ENCODE data around the gene EPHB1.

Gene EPHB1

GRCh38 chr3:135076341-135076740 is 281.3 kb downstream of the EPHB1 start:
- no peak for TF ChIP-seq ISL1 (CRISPR knock-in tag; IDR thresholded peaks at IDR 0.05)
- TF ChIP-seq ARNTL (CRISPR knock-in tag; IDR thresholded peaks at IDR 0.05; ENCODE audit: borderline replicate concordance, low read depth) = no peak
- TF ChIP-seq OSR1 (CRISPR knock-in tag; IDR thresholded peaks at IDR 0.05) = no peak
- no peak for TF ChIP-seq ZNF70 (CRISPR knock-in tag; IDR thresholded peaks at IDR 0.05)
- TF ChIP-seq ZNF8 (CRISPR knock-in tag; IDR thresholded peaks at IDR 0.05) = no peak
- no peak for ATAC-seq

DNA sequence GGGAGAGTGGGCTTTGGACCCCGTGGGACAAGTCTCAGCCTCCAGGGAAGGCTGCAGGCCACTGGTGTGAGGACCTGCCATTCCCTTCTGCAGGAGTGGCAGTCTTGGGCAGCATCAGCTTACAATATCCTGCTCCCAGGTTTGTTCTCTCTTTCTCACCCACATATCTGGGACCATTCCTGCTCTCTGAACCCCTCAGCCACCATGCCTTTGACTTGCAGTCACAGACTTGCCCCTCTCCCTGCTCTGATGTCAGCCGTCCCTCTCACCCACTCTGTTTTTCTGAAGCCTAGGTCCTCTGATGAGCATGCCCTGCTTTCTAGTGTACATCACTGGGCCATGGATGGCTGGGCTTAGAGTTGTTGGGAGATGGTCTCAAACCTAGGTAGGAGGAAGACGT is 282.1 kb downstream of the EPHB1 start:
- TF ChIP-seq OSR1 (CRISPR knock-in tag; IDR thresholded peaks at IDR 0.05) (no peak), PPARA (CRISPR knock-in tag; IDR thresholded peaks at IDR 0.05; ENCODE audit: borderline replicate concordance) (no peak), ZNF70 (CRISPR knock-in tag; IDR thresholded peaks at IDR 0.05) (no peak), SNAI2 (CRISPR knock-in tag; IDR thresholded peaks at IDR 0.05) (no peak)
- ATAC-seq = no peak

GRCh38 chr3:135078283-135078682 is 283.2 kb downstream of the EPHB1 start:
- TF ChIP-seq CSDC2 (CRISPR knock-in tag; IDR thresholded peaks at IDR 0.05) (no peak), ZFP30 (CRISPR knock-in tag; IDR thresholded peaks at IDR 0.05) (no peak), PPARA (CRISPR knock-in tag; IDR thresholded peaks at IDR 0.05; ENCODE audit: borderline replicate concordance) (no peak)

GRCh38 chr3:135079095-135079494 is 284.0 kb downstream of the EPHB1 start:
- ATAC-seq = no peak
- TF ChIP-seq TOX (CRISPR knock-in tag; IDR thresholded peaks at IDR 0.05; ENCODE audit: borderline replicate concordance) = no peak
- TF ChIP-seq, protein P1, sequence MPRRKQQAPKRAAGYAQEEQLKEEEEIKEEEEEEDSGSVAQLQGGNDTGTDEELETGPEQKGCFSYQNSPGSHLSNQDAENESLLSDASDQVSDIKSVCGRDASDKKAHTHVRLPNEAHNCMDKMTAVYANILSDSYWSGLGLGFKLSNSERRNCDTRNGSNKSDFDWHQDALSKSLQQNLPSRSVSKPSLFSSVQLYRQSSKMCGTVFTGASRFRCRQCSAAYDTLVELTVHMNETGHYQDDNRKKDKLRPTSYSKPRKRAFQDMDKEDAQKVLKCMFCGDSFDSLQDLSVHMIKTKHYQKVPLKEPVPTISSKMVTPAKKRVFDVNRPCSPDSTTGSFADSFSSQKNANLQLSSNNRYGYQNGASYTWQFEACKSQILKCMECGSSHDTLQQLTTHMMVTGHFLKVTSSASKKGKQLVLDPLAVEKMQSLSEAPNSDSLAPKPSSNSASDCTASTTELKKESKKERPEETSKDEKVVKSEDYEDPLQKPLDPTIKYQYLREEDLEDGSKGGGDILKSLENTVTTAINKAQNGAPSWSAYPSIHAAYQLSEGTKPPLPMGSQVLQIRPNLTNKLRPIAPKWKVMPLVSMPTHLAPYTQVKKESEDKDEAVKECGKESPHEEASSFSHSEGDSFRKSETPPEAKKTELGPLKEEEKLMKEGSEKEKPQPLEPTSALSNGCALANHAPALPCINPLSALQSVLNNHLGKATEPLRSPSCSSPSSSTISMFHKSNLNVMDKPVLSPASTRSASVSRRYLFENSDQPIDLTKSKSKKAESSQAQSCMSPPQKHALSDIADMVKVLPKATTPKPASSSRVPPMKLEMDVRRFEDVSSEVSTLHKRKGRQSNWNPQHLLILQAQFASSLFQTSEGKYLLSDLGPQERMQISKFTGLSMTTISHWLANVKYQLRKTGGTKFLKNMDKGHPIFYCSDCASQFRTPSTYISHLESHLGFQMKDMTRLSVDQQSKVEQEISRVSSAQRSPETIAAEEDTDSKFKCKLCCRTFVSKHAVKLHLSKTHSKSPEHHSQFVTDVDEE (CRISPR knock-in tag; IDR thresholded peaks at IDR 0.05) = no peak
- no peak for TF ChIP-seq ZFP30 (CRISPR knock-in tag; IDR thresholded peaks at IDR 0.05)
- no peak for TF ChIP-seq ESRRG (CRISPR knock-in tag; IDR thresholded peaks at IDR 0.05)
- TF ChIP-seq PPARA (CRISPR knock-in tag; IDR thresholded peaks at IDR 0.05; ENCODE audit: borderline replicate concordance) = no peak
- no peak for TF ChIP-seq ZNF565 (CRISPR knock-in tag; conservative IDR thresholded peaks at IDR 0.05; ENCODE audit: low read depth)
- TF ChIP-seq, protein P2, sequence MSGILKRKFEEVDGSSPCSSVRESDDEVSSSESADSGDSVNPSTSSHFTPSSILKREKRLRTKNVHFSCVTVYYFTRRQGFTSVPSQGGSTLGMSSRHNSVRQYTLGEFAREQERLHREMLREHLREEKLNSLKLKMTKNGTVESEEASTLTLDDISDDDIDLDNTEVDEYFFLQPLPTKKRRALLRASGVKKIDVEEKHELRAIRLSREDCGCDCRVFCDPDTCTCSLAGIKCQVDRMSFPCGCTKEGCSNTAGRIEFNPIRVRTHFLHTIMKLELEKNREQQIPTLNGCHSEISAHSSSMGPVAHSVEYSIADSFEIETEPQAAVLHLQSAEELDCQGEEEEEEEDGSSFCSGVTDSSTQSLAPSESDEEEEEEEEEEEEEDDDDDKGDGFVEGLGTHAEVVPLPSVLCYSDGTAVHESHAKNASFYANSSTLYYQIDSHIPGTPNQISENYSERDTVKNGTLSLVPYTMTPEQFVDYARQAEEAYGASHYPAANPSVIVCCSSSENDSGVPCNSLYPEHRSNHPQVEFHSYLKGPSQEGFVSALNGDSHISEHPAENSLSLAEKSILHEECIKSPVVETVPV (CRISPR knock-in tag; IDR thresholded peaks at IDR 0.05) = no peak
- no peak for TF ChIP-seq ZFP3 (CRISPR knock-in tag; IDR thresholded peaks at IDR 0.05)
- no peak for TF ChIP-seq BACH2 (CRISPR knock-in tag; IDR thresholded peaks at IDR 0.05; ENCODE audit: borderline replicate concordance)
- no peak for TF ChIP-seq ZNF70 (CRISPR knock-in tag; IDR thresholded peaks at IDR 0.05)
- TF ChIP-seq SNAI2 (CRISPR knock-in tag; IDR thresholded peaks at IDR 0.05) = no peak
- TF ChIP-seq PATZ1 (CRISPR knock-in tag; IDR thresholded peaks at IDR 0.05; ENCODE audit: borderline replicate concordance) = no peak
- no peak for TF ChIP-seq OSR1 (CRISPR knock-in tag; IDR thresholded peaks at IDR 0.05)
- no peak for TF ChIP-seq CSDC2 (CRISPR knock-in tag; IDR thresholded peaks at IDR 0.05)
- no peak for TF ChIP-seq TCF4 (CRISPR knock-in tag; IDR thresholded peaks at IDR 0.05; ENCODE audit: borderline replicate concordance)
- TF ChIP-seq, protein P3, sequence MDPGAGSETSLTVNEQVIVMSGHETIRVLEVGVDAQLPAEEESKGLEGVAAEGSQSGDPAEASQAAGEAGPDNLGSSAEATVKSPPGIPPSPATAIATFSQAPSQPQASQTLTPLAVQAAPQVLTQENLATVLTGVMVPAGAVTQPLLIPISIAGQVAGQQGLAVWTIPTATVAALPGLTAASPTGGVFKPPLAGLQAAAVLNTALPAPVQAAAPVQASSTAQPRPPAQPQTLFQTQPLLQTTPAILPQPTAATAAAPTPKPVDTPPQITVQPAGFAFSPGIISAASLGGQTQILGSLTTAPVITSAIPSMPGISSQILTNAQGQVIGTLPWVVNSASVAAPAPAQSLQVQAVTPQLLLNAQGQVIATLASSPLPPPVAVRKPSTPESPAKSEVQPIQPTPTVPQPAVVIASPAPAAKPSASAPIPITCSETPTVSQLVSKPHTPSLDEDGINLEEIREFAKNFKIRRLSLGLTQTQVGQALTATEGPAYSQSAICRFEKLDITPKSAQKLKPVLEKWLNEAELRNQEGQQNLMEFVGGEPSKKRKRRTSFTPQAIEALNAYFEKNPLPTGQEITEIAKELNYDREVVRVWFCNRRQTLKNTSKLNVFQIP (CRISPR knock-in tag; IDR thresholded peaks at IDR 0.05; ENCODE audit: borderline replicate concordance, low read depth) = no peak
- TF ChIP-seq CREB5 (CRISPR knock-in tag; IDR thresholded peaks at IDR 0.05; ENCODE audit: low read depth) = no peak
- TF ChIP-seq RARB (CRISPR knock-in tag; IDR thresholded peaks at IDR 0.05) = no peak

More at GRCh38 chr3:135078283-135078682, 283.2 kb downstream of the EPHB1 start:
- ATAC-seq = no peak

Measured in SK-N-SH treated with all-trans-retinoic acid at 6 μM for 48 hours (cell line).